GM12878 (cell line): ENCODE data around the gene RHEBL1. TPM values are rescaled to one million over a fixed set of nuclear protein-coding genes. Genes with fewer than 3 reads are reported as not detected.

Experiments used
- FOXK2 ChIP-seq: fragments of 450-650 bp; IDR thresholded peaks from 2 replicates; pipeline ENCODE4 v1.6.1; 2017; ENCODE audit warnings: mild to moderate bottlenecking, moderate library complexity
- JUNB ChIP-seq: IDR thresholded peaks from 2 replicates; pipeline ENCODE4 v1.6.1; 2016; ENCODE audit warnings: antibody characterized with exemption, mild to moderate bottlenecking
- MEF2B ChIP-seq: fragments of 450-650 bp; IDR thresholded peaks from 2 replicates; pipeline ENCODE4 v1.6.1; 2018; ENCODE audit warnings: mild to moderate bottlenecking, moderate library complexity; ENCODE audit not compliant: partially characterized antibody, poor library complexity, severe bottlenecking
- NFYA ChIP-seq: IDR thresholded peaks from 2 replicates; pipeline ENCODE4 v1.6.1; 2011; ENCODE audit warnings: low read depth, mild to moderate bottlenecking, low read length, improper control_type of control experiment, borderline replicate concordance
- NR2C1 ChIP-seq: fragments of 450-650 bp; IDR thresholded peaks from 2 replicates; pipeline ENCODE4 v1.6.1; 2017; ENCODE audit warnings: antibody characterized with exemption, mild to moderate bottlenecking, moderate library complexity
- RBBP5 ChIP-seq: fragments of 200-600 bp; sonication (generic); conservative IDR thresholded peaks from 2 replicates; pipeline ENCODE4 v1.6.1; 2016
- SREBF1 ChIP-seq: IDR thresholded peaks from 2 replicates; pipeline ENCODE4 v1.6.1; 2012; ENCODE audit warnings: mild to moderate bottlenecking, low read length
- STAT1 ChIP-seq: fragments of 450-650 bp; conservative IDR thresholded peaks from 2 replicates; pipeline ENCODE4 v1.6.1; 2014; ENCODE audit warnings: antibody characterized with exemption, mild to moderate bottlenecking
- polyA plus RNA-seq, 11 experiments: library from polyadenylated mRNA; depleted of rRNA in 4 of 11; unstranded in 6 of 11; stranded (reverse) in 5 of 11; fragments of >200 nt; fragmentation: Nextera tagmentation in 4 of 11; fragmentation: Illumina TruSeq in 1 of 11; extraction: Ambion mirVana in 4 of 11; extraction: Trizol in 1 of 11; gene quantifications; 1 replicate in 1 of 11; 2 replicates in 10 of 11; pipeline versions ENCODE4 v1.2.1 to v1.2.3, GENCODE V29; 2011 to 2016; ENCODE audit warnings: inconsistent platforms in 2 of 11, missing spikeins in 2 of 11, low read depth in 1 of 11
- total RNA-seq, 4 experiments: library from RNA; depleted of rRNA in 3 of 4; stranded (reverse); fragments of >200 nt in 3 of 4; fragmentation: Illumina TruSeq in 1 of 4; extraction: Trizol in 1 of 4; gene quantifications; 2 replicates each; pipeline versions ENCODE4 v1.2.1 to v1.2.3, GENCODE V29; 2013 to 2021
- TF ChIP-seq, protein P1 (sequence below): fragments of 450-650 bp; IDR thresholded peaks from 2 replicates; pipeline ENCODE4 v1.6.1; 2018; ENCODE audit warnings: mild to moderate bottlenecking, low read depth, moderate library complexity; ENCODE audit not compliant: partially characterized antibody
- TF ChIP-seq, protein P2 (sequence below): IDR thresholded peaks from 2 replicates; pipeline ENCODE4 v1.6.1; 2011; ENCODE audit warnings: borderline replicate concordance, low read depth, mild to moderate bottlenecking, moderate library complexity, mixed read lengths, low read length; ENCODE audit not compliant: insufficient read depth; ENCODE audit errors: extremely low read length
- TF ChIP-seq, protein P3 (sequence below): IDR thresholded peaks from 2 replicates; pipeline ENCODE4 v1.6.1; 2011; ENCODE audit warnings: borderline replicate concordance, low read depth, mild to moderate bottlenecking, moderate library complexity, low read length; ENCODE audit not compliant: insufficient read depth, poor library complexity, severe bottlenecking

RHEBL1 gene
- total and polyA plus RNA-seq, 10 of the 15 experiments (the other 5 are each of a cell fraction or from before 2014, with no cell fraction given): 5.9 to 18.7 (median 12.0) TPM

DNA sequence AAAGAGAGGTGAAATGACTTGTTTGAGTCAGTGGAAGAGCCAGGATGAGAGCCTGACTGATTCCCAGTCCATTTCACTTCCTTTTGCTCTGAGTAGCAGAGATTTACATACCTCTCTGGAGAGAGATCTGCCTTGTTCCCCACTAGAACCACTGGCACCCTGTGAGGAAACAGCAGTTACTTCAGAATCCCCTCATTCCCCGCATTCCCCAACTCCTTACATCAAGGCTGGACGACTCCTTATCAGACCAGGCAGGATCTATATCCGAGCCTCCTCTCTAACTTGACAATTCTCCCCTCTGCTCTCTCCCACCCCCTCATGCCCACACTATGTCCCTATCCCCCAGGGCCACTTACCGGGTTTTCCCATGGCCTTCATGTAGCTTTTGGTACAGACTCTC lies 3.7 kb downstream of the RHEBL1 start (continued):
- TF ChIP-seq NR2C1 (no peak), FOXK2 (no peak), STAT1 (no peak), JUNB (no peak), RBBP5 (no peak), NFYA (no peak), SREBF1 (no peak), MEF2B (no peak)
- TF ChIP-seq, protein P1, sequence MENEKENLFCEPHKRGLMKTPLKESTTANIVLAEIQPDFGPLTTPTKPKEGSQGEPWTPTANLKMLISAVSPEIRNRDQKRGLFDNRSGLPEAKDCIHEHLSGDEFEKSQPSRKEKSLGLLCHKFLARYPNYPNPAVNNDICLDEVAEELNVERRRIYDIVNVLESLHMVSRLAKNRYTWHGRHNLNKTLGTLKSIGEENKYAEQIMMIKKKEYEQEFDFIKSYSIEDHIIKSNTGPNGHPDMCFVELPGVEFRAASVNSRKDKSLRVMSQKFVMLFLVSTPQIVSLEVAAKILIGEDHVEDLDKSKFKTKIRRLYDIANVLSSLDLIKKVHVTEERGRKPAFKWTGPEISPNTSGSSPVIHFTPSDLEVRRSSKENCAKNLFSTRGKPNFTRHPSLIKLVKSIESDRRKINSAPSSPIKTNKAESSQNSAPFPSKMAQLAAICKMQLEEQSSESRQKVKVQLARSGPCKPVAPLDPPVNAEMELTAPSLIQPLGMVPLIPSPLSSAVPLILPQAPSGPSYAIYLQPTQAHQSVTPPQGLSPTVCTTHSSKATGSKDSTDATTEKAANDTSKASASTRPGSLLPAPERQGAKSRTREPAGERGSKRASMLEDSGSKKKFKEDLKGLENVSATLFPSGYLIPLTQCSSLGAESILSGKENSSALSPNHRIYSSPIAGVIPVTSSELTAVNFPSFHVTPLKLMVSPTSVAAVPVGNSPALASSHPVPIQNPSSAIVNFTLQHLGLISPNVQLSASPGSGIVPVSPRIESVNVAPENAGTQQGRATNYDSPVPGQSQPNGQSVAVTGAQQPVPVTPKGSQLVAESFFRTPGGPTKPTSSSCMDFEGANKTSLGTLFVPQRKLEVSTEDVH: no peak
- TF ChIP-seq, protein P2, sequence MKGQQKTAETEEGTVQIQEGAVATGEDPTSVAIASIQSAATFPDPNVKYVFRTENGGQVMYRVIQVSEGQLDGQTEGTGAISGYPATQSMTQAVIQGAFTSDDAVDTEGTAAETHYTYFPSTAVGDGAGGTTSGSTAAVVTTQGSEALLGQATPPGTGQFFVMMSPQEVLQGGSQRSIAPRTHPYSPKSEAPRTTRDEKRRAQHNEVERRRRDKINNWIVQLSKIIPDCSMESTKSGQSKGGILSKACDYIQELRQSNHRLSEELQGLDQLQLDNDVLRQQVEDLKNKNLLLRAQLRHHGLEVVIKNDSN: no peak
- TF ChIP-seq, protein P3, sequence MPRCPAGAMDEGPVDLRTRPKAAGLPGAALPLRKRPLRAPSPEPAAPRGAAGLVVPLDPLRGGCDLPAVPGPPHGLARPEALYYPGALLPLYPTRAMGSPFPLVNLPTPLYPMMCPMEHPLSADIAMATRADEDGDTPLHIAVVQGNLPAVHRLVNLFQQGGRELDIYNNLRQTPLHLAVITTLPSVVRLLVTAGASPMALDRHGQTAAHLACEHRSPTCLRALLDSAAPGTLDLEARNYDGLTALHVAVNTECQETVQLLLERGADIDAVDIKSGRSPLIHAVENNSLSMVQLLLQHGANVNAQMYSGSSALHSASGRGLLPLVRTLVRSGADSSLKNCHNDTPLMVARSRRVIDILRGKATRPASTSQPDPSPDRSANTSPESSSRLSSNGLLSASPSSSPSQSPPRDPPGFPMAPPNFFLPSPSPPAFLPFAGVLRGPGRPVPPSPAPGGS: no peak
